Epidermal melanocyte (primary cell): Measurements from ENCODE around the gene BCL7A.
"Not testable (repeated sequence)": the region's sequence is repeated elsewhere in the genome, so short reads cannot be mapped to it uniquely, and the experiment has no call there.

Source experiments
- DNase-seq: peaks from one replicate; pipeline ENCODE4 v3.0.0; 2011; ENCODE audit warnings: low spot score; ENCODE audit not compliant: insufficient read length

Gene BCL7A

DNA sequence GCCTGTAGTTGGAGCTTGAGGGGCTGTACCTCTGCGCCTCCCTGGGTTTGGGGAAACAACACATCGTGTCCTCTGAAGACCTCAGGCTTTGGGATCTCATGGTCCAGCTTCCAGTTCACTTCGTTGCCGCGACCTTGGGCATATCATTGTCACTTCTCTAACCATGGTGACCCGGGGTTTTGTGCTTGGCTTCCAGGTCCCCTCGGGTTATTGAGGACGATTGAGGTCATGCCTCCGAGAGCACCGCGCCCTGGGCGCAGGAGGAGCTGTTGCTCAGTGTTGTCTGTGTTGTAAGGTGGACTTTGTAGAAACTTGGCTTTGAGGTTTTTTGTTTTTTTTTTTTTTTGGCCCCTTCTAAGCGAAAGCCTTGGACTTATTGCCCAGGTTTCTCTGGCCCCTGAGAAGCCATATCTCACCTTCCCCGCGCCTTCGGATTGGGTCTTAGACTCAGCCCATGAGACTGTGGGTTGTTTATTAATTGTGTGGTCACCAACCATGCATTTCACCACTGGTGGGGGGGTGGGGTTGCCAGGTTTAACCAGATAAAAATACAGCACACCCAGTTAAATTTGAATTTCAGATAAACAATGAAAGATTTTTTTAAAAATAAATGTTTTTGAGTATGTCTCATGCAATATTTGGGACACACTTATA lies 2.6 kb downstream of the BCL7A start:
- no peak for DNase-seq

DNA sequence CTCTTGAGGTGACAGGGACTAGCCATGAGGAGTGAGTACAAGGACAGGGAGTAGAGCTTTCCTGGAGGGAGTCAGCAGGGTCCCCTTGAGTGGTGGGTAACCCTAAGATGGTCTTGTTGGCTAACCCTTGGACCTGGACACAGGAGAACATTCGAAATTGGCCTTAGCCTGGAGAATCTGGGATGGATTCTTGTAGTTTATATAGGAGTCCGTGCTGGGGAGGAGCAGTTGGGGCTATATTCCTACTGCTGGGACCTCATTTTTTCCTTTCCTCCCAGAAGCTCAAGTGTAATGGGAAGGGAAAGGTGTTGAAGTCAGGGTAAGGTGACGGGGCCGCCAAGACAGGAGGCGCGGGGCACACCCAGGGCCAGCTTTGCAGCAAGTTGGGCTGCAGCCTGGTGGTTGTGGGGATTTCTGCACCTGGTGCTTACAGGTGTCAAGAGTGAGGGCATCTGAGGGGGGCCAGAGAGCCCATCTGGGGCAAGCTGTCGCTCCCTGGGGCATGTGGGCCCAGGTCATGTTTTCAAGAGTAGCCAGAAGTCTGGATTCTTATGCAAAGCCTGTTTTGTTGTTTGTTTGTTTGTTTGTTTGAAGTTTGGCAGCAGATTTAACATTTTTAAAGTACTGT lies 5.1 kb downstream of the BCL7A start:
- no peak for DNase-seq

DNA sequence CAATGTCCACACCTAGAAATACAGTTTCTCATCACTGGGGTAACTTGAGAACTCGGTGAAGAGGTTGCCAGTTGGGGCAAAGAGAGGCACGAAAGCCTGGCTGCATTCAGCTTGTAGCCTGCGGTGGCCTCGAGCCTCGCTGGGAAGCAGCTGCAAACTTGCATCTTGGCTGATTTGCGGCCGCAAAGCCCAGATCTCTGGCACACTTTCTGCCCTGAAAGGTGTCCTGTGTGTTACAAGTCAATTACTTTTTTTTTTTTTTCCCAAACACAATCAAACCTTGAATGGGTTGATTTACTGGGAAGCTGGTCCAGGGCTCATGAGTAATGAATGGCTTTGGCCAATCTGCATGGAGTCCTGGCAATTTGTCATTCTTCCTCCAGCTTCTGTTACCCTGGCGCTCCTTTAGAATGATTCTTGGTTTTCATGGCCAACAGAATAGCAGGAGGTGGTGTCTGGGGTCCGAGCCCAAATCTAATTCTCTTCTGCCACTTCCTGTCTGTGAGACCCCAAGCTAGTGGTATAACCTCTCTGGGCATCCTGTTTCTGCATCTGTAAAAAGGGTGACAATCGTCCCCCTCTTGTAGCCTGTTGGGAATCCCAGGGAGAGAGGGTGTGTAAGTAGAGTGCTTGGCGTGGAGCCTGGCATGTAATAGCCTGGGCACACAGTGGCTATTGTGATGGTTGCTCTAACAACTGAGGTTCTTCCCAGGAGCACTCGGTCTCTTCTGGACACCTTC lies 6.7 kb downstream of the BCL7A start:
- DNase-seq, result no peak

DNA sequence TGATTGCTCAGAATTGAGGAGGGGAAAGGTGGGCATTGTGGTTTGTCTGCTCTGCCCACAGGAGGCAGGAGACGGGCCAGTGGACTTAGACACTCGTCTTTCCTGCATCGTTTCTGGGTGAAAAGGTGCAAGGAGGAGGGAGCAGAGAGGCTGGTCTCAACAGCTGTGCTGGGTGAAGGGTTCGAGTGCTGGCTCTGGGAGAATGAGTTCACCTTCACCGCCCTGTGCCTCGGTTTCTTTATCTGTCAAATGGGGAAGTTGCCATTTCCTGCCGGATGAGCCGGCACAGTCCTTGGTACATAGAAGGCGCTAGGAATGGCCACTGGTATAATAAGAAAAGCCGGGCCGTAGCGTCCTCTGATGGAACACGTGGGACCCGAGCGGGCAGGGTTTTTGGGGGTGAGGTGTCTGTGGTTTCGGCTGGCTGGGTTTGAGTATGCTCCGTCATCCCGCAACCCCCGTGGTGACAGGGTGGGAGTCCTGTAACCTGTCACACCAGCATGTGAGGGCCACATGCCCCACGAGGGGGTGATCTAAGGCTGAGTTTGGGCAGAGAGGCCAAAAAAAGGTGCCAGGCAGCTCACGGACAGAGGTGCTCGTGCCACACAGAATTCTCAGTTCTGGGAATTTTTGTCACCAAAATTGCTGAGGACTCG lies 7.3 kb downstream of the BCL7A start:
- no peak for DNase-seq

DNA sequence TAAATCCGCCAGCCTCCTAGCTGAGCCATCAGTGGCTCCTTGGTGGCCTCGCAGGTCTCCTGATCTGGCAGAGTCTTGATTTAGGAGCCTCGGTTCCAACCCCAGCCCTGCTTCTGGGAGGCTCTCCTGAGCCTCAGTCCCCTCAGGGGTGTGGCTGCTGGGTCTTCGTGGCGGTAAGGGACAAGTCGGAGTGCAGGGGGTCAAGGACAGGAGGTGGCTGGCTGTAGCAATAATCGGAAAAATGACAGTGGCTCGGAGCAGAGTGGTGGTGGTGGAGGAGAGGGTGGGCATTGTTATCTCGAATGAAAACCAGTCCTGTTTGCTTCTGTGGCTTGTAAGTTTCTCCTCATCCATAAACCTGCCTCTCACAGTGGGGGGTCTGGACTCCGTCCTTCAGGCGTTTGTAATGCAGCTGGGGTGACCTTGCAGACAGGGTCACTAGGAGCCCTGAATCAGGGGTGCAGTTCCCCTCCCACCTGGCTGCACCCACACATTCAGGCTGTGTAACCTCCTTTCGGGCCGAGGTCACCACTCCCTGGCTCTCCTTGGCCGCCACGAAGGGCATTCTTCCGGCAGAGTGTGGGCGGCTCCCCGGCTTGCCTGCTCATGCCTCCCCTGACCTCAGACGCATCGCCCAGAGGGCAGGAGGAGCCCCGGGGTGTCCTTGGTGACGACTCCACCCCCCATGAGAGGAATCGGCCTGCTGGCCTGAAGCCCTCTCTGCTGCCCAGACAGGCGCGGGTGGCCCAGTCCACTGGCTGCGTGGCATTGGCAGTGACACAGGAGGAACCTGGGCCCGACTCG lies 8.1 kb downstream of the BCL7A start:
- DNase-seq, result no peak

DNA sequence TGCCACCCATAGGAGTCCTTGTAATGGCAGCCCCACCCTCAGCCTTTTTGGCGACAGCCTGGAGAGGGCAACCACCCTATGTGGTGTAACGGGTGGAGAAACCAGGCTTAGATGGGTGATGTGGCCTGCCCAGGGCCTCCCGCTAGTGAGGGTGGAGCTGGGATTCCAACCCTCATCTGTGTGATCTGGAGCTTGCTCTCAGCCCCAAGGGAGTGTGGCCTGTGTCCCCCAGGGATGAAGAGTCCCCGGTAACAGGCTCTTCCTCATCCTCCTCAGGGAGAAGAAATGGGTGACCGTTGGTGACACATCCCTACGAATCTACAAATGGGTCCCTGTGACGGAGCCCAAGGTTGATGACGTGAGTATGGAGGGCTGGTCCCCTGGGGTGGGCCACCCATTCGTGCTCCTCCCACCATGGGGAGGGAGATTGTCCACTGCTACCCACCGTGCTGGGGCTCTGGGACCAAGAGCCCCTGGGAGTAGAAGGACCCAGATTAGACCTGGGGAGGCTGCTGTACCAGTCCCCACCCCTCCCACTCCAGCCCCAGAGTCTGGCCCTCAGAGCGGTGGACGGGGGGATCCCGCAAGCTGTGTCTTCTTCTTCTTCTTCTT lies 8.8 kb downstream of the BCL7A start:
- no peak for DNase-seq

DNA sequence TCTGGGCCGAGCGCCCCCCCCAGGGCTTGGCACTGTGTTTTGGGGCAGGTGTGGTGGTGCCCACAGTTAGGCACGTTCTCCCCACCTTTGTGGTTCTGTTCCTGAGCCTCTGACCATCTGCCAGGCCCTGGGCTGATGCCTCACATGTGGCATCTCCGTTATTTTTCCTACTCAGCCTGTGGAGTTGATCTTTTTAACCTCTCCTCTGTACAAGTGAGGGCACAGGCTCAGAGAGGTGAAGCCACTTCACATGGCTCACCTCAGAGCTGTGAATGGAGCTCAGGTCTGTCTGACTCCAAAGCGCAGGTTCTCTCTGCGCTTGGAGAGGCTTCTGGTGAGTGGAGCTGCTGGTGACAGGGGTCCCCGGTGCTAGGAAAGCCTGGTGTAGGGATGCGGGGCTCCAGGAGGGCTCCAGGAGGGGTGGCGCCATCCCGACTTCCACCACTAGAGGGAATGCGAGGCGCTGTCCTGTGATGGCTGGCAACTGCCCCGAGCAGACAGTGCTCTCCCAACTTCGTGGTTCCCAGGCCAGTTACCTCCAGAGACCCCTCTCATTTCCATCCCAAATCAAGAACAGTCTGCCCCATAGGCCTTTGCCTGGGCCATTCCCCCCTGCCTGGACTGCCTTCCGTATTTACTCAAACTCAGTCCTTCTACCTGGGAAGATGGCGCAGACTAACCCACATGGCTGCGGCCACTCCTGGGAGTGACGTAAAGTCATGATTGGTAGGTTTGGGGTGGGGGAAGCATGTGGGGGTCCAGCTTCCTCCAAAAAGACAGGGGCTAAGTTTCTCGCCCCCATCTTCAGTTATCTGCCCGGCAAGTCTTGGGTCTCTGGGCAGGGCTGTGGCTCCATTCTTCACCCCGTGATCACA lies 9.9 kb downstream of the BCL7A start:
- no peak for DNase-seq

DNA sequence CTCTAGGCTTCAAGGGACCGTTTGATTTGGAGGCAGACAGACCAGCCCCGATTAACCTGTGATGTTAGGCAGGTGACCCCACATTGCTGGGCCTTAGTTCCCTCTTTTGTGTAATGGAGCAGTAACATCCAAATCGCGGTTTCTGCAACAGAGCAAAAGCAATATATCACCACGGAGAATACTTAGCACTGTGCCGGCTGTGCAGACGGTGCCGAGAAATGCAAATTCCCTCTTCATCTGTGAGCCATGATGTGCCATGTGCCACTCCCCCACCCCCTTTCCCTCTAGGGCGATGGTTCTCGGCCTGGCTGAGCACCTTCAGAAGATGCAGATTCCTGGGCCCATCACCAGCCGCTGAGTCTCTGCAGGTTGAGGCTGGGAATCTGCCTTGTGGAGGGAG lies 10.9 kb downstream of the BCL7A start:
- no peak for DNase-seq

DNA sequence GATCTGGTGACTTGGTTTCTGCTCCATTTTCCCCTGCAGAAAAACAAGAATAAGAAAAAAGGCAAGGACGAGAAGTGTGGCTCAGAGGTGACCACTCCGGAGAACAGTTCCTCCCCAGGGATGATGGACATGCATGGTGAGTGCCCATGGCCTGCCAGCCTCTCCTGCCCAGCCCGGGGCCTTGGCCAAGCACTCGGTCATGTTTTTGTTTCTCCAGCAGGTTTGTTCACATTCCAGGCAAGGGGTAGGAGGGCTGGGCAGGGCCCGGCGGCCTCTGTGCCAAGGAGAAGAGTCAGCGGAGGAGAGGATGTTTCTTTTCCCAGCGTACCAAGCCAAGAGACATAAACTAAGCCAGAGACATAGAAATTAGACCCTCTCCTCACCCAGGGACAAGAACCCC lies 13.6 kb downstream of the BCL7A start:
- DNase-seq, result no peak

DNA sequence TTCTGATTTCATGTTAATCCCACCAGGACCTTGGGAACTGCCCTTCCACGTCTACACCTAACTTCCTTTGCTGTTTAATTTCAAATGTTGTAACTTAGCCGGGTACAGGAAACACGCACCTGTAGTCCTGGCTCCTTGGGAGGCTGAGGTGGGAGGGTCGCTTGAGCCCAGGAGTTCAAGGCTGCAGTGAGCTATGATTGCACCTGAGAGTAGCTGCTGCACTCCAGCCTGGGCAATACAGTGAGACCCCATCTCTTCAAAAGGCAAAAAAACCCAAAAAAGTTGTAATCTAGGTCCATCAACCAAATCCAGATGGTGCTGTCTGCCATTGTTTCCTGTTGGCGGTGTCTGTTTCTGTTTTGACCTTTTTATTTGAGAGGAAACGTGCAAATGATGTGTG lies 14.5 kb downstream of the BCL7A start:
- DNase-seq, result no peak

DNA sequence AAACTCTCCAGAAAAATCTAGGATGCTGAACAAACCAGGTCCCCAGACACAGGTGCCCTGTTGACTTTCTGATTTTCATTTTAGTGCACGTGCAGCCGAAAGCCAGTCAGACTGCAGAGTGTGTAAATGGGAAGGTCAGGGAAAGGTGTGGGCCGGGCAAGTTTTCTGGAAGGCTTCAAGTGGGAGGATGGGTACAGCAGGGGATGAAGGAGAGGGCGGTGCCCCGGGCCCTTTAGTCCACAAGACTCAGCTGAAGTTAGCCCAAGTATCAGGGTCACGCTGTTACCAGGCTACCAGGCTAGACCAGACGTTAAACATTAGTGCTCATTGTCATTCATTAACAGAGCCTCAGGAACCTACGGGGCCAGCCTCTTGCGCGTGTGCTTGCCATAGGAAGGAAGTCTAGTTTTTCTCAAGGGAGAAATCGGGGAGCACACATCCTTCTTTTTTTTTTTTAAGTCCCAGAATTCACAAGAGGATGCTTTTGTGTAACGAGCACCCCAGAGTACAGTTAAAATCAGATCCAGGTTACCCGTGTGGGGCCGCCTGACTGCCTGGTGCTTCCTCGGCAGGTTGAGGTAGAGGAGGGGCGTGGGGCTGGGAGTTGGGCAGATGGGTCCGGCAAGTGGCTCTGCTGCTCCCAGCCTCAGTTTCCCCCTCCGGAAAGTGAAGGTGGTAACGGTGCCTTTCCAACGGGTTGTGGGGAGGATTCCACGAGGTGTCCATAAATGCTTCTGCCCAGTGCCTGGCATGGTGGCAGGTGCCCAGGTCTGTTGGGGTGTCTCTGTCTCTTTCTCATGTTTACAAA lies 19.1 kb downstream of the BCL7A start:
- no peak for DNase-seq

DNA sequence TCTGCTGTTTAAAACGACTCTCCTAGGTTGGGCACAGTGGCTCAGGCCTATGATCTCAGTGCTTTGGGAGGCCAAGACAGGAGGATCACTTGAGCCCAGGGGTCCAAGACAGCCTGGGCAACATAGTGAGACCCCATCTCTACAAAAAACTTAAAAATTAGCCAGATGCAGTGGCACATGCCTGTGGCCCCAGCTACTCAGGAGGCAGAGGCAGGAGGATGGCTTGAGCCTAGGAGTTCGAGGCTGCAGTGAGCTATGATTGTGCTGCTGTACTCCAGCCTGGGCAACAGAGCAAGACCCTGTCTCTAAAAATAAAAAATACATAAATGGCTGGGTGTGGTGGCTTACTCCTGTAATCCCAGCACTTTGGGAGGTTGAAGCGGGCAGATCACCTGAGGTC lies 19.8 kb downstream of the BCL7A start:
- not testable (repeated sequence) for DNase-seq

DNA sequence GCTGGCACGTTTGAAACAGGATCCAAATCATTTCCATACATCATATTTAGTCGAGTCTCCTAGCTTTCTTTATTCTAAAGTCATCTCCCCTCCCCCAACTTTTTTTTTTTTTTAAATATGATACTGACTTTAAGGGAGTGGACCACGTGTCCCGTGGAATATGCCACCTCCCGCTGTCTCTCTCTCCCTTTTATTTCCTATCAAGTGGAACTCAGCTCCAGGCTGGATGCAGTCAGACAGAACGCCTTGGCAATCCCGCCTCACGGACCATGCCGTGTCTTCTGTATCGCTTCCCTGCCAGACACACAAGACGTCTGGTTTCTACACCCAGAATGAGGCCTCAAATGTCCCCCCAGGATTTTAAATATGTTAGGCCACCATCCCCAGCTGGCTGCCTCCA lies 21.2 kb downstream of the BCL7A start:
- no peak for DNase-seq

DNA sequence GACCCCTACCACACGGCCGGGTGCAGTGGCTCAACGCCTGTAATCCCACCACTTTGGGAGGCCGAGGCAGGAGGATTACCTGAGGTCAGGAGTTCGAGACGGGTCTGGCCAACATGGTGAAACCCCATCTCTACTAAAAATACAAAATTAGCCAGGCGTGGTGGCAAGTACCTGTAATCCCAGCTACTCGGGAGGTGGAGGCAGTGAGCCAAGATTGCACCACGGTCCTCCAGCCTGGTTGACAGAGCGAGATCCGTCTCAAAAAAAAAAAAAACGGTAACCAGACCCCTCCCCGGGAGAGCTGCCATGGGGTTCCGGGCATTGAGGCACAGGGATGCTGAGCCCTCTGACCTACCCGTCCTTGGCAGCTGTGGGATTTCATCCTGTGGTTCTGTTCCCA lies 21.8 kb downstream of the BCL7A start:
- DNase-seq, result no peak

DNA sequence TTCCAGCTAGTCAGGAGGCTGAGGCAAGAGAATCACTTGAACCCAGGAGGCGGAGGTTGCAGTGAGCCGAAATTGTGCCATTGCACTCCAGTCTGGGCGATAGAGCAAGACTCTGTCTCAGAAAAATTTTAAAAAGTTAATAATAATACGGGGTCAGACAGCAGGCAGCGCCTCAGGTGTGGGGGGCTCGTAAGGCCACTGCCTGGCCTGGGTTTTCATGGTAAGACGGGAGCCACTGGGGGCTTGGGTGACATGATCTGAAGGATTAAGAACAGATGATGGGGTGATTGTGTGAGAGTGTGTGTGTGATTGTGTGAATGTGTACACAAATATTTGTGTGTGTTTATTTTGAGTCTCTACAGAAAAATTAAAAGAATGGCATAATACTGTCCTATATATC lies 23.6 kb downstream of the BCL7A start:
- DNase-seq, result no peak

DNA sequence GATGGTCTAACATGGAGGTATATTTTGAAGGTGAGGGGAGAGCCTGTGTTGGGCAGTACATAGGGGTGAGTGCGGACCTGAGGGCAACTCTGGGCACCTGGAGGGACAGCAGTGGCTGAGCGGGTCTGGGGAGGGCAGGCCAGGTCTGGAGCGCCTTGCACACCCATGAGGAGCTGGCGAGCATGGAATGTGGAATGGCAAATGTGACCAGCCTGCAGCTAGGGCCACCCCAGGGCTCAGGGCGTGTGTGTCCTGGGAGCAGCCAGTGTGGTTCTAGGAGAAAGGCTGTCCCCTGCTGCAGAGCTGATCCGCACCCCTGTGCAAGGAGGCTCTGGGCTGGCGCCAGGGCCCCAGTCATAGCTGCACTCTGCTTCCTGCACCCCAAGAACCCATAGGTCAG lies 24.5 kb downstream of the BCL7A start:
- DNase-seq, result no peak

DNA sequence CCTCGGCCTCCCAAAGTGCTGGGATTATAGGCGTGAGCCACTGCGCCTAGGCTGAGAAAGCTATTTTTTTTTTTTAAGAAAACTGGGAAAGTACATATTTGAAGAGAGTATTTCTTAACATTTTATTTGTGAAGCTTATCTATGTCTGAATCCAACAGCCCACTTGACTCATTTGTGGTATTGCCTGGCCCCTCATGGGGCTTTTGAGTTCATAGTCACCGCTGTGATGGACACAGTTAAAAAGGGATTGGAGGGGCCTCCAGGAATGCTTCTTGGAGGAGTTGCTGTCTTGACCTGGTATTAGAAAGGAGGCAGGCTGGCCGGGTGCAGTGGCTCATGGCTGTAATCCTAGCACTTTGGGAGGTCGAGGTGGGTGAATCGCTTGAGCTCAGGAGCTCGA lies 26.5 kb downstream of the BCL7A start:
- DNase-seq, result no peak

DNA sequence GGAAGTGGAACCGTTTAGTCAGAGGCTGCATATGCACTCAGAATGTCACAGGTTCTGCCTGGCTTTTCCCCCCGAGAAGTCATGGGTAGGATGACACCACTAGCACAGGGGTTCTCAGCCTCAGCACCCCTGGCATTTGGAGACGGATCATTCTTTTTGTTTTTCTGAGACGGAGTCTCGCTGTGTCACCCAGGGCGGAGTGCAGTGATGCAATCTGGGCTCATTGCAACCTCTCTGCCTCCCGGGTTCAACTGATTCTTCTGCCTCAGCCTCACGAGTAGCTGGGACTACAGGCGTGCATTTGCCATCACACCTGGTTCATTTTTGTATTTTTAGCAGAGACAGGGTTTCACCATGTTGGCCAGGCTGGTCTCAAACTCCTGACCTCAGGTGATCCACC lies 28.1 kb downstream of the BCL7A start:
- no peak for DNase-seq

DNA sequence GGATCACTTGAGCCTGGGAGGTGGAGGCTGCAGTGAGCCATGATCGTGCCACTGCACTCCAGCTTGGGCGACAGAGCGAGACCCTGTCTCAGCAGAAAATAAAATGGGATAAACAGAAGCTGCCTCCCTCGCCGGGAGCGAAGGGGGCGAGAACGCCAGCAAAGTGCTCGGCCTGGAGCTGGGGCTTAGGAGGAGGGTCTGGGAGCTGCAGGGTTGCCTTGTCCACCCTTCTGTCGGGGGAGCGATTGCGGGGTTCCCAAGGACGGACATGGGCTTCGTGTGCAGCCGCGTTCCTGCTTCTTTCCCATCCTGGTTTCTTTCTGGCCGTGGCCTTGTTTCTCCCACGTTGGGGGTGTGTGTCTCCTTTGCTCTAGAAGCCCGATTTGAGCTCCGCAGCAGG lies 29.0 kb downstream of the BCL7A start:
- no peak for DNase-seq
